ENCODE data around the gene NPFF.

Gene NPFF

GRCh38 chr12:53515291-53515680 lies 8.0 kb upstream of the NPFF start:
- Histone ChIP-seq H3K4me3 (no peak overlapping the region), H3K27ac (peak overlapping the region in 1 of 21 experiments; percentile 4)

- Histone ChIP-seq H3K4me3 (no peak overlapping the region), H3K27ac (no peak overlapping the region)
Measured at GRCh38 chr12:53514628-53515290, 7.5 kb upstream of the NPFF start.

- Histone ChIP-seq H3K4me3 (no peak overlapping the region), H3K27ac (no peak overlapping the region)
Measured at GRCh38 chr12:53513712-53514410, 6.6 kb upstream of the NPFF start.

- H3K27ac ChIP-seq: no peak overlapping the region
- H3K4me3 ChIP-seq: no peak overlapping the region
Measured at GRCh38 chr12:53510181-53510812, 3.0 kb upstream of the NPFF start.

- Histone ChIP-seq H3K4me3 (no peak overlapping the region), H3K27ac (peak overlapping the region in 11 of 21 experiments; percentile 3 to 48 (median 22))
Measured at GRCh38 chr12:53508534-53509170, 1.4 kb upstream of the NPFF start.

GRCh38 chr12:53507603-53507885 lies 260 bp upstream of the NPFF start:
- Histone ChIP-seq H3K27ac (peak overlapping the region in 2 of 21 experiments; percentile 5 to 13), H3K4me3 (no peak overlapping the region)

GRCh38 chr12:53506450-53506785 lies 866 bp downstream of the NPFF start:
- no peak overlapping the region for H3K4me3 ChIP-seq
- H3K27ac ChIP-seq: peak overlapping the region in 3 of 21 experiments; percentile 13 to 23 (median 15)

GRCh38 chr12:53505555-53506449 lies 1.5 kb downstream of the NPFF start:
- Histone ChIP-seq H3K27ac (peak overlapping the region in 5 of 21 experiments; percentile 17 to 53 (median 32)), H3K4me3 (no peak overlapping the region)

- H3K4me3 ChIP-seq: no peak overlapping the region
- peak overlapping the region in 6 of 21 experiments; percentile 15 to 44 (median 26) for H3K27ac ChIP-seq
Measured at GRCh38 chr12:53505086-53505485, 2.2 kb downstream of the NPFF start.

GRCh38 chr12:53504004-53504920 lies 3.0 kb downstream of the NPFF start:
- Histone ChIP-seq H3K27ac (peak overlapping the region in 4 of 21 experiments; percentile 7 to 67 (median 47)), H3K4me3 (no peak overlapping the region)

- no peak overlapping the region for H3K4me3 ChIP-seq
- peak overlapping the region in 11 of 21 experiments; percentile 9 to 98 (median 53) for H3K27ac ChIP-seq
Measured at GRCh38 chr12:53502983-53503728, 4.1 kb downstream of the NPFF start.

GRCh38 chr12:53502331-53502730 lies 5.0 kb downstream of the NPFF start:
- H3K27ac ChIP-seq: peak overlapping the region in 16 of 21 experiments; percentile 9 to 98 (median 90)
- H3K4me3 ChIP-seq: peak overlapping the region in 1 of 7 experiments; percentile 60

GRCh38 chr12:53501615-53502181 lies 5.6 kb downstream of the NPFF start:
- H3K27ac ChIP-seq: peak overlapping the region in 20 of 21 experiments; percentile 88 to 99 (median 95)
- H3K4me3 ChIP-seq: peak overlapping the region; percentile 48 to 70 (median 62)

- Histone ChIP-seq H3K27ac (peak within 1 kb of the TSS; percentile 83 to 99 (median 95)), H3K4me3 (peak within 1 kb of the TSS; percentile 59 to 70 (median 62))
Measured at GRCh38 chr12:53500776-53501614, 6.3 kb downstream of the NPFF start, which contains the start of gene TARBP2. Gene TARBP2, plus strand, starts transcription at chr12:53501283. Its CDS starts 126 bp downstream, at chr12:53501409.

- H3K4me3 ChIP-seq: peak overlapping the region; percentile 59 to 70 (median 62)
- peak overlapping the region; percentile 55 to 99 (median 95) for H3K27ac ChIP-seq
Measured at GRCh38 chr12:53500142-53500775, 7.0 kb downstream of the NPFF start.
